HG03045 (cell line): ENCODE data around the gene ASIC1.

Experiments used
- ATAC-seq: cut with Tn5 transposase; IDR thresholded peaks from one replicate; pipeline ENCODE4 v1.9.1; 2021; ENCODE audit warnings: mild to moderate bottlenecking, moderate library complexity; ENCODE audit not compliant: unreplicated experiment

Gene ASIC1

DNA sequence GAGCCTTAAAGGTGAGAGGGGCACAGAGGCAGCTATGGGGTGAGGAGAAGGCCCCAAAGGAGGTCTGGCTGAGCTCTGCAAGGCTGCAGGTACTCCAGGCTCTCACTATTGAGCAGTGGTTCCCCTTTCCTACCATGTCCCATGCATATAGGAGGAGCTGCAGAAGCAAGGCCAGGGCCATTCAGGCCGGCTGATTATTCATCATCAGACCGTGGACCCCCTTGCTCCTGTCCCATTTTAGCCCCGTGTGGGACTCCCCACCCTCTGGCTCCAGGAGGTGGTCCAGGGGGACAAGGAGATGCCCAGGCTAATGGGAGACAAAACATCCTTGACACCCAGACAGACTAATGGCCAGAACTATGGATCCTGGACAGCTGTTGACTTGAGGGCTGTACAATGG lies 49.5 kb downstream of the ASIC1 start:
- no peak for ATAC-seq

DNA sequence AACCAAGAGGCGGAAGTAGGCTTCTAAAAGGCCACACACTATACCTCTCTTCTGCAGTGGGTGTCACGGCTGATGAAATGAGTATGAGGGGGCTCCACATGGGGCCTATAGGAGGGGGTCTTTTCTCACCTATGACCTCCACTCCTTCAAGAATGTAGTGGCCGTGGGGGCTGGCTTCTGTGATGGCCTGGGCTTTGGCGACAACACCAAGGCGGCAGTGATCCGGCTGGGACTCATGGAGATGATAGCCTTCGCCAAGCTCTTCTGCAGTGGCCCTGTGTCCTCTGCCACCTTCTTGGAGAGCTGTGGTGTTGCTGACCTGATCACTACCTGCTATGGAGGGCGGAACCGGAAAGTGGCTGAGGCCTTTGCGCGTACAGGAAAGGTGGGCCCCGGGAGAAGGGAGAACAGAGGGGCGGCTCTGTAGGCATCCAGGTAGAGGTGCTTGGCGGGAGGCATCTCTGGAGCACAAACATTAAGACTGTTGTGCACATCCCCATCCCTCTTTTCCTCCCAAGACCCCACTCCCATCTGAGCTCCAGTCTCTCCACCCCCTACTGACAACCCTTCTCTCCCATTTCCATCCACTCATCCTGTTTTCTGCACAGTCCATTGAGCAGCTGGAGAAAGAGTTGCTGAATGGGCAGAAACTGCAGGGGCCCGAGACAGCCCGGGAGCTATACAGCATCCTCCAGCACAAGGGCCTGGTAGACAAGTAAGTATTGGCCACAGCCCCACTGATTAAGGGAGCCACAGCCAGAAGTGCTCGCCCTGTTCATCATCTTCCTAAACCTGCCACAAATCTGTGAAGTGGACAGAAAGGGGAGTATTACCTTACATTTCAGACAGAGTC lies 50.2 kb downstream of the ASIC1 start:
- ATAC-seq, result no peak

DNA sequence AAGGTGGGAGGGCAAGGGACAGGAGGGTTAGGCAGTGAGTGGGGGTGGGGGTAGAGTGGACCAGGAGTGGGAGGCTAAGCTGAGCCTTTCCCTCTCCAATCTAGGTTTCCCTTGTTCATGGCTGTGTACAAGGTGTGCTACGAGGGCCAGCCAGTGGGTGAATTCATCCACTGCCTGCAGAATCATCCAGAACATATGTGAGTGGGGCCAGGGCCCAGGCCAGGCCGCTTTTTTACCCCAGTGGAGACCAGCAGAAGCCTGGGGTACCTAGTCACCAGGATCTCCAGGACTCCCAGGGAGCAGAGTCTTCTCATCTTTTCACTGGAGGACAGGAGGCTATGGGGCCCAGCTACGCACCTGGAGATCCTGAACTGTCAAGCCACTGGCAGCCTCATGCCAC lies 51.9 kb downstream of the ASIC1 start:
- no peak for ATAC-seq

DNA sequence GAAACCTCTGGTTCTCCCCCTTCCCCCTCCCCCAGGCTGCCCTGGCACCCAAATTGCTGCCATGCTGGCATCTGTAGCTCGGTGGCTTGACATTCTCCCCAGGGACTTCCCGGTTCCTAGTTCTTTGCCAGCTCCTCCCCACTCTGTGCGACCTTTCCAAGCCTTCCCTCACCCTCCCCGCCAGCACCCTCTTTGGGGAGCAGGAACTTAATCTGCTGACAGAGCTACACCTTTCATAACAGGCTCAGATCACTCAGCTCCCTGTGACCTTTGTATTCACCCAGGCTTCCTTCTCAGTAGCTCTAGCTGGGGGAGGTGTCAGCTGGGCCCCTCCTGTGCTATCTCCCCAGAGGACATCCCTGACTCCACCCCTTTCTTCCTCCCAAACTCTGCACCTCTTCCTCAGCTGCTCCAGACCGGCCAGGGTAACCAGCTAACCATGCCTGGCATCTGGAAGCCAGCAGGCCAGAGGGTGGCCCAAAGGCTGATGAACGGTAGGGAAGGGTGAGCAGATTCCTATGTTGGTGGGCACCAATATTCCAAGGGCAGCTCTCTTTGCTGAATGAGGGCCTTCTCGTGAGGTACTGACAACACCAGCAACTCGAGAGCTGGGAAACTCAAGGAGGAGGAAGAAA lies 52.8 kb downstream of the ASIC1 start:
- no peak for ATAC-seq

DNA sequence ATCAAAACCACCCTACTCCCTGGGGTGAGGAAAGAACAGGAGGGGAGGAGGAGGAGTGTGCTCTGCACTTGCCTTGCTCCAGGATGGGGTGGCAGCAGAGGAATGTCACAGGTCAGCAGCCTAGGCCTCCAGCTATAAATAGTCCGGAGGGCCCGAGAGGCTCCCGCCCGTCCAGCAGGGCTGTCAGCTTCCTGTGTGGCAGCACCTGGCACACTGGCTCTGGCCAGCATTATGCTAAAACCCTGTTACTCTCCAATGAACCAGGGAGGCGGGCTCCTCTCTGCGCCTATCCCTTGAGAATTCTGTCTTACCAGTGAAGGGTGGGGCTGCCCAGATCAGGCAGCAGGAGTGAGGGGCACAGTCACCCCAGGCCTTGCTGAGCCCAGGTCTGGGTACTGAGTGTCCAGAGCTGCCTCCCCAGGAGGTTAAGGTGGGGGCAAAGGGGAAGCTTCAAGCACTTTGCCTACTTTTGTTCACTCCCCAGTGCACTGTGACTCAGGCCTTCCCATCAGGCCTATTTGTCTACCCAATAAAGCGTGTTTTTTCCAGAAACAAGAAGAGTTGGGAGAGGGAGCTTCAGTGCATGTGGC lies 53.5 kb downstream of the ASIC1 start:
- no peak for ATAC-seq

DNA sequence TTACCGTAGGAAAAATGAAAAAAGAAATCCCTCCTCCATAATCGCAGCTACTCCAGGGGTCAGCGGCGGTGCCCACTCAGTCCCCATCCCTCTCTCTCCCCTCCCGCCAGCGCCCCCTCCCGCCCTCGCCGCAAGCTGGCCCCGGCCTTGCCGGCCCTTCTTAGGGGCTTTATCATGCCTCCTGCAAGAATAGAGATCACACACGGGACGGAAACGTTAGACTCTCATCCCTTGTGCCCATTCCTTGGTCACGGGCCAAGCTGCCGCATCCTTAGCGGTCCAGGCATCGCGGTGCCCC lies 53.9 kb downstream of the ASIC1 start:
- ATAC-seq, result peak; percentile 5

DNA sequence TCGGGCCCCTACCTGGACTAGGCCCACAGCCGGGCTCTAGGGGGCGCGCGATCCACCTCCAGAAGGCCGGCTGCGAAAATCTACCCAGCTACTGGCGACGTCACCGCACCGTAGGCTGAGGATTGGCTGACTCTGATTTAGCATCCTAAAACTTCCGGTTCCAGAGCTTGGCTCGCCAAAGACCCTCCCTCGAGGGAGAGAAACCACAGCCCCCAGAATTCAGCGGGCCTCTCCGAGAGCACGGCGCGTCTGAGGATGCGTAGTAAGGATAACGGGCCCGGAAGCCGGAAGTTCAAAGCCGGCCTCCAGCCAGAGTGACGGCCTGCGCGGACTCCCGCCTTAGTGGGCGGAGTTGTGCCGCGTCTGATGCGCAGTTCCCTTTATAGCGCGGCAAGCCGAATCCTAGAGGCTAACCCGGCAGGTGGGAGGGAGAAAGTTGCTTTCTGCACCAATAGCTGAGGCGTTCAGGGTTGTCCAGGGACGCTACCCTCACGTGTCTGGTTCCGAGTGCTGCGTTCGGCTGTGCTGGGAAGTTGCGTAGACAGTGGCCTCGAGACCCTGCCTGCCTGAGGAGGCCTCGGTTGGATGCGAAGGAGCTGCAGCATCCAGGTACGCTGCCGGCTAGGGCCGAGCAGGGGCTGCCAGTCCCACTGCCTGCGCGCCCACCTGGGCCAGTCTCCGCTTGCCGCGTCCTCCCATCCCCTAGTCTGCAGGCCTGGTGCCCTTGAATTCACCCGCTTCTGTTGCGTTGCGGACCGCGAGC lies 54.5 kb downstream of the ASIC1 start, which contains the start of gene COX14:
TSS of gene COX14 (plus strand) at position 544 of the 763 bp plus-strand sequence. CDS start 7,808 bp downstream, outside the sequence.
- ATAC-seq, result peak; percentile 81

DNA sequence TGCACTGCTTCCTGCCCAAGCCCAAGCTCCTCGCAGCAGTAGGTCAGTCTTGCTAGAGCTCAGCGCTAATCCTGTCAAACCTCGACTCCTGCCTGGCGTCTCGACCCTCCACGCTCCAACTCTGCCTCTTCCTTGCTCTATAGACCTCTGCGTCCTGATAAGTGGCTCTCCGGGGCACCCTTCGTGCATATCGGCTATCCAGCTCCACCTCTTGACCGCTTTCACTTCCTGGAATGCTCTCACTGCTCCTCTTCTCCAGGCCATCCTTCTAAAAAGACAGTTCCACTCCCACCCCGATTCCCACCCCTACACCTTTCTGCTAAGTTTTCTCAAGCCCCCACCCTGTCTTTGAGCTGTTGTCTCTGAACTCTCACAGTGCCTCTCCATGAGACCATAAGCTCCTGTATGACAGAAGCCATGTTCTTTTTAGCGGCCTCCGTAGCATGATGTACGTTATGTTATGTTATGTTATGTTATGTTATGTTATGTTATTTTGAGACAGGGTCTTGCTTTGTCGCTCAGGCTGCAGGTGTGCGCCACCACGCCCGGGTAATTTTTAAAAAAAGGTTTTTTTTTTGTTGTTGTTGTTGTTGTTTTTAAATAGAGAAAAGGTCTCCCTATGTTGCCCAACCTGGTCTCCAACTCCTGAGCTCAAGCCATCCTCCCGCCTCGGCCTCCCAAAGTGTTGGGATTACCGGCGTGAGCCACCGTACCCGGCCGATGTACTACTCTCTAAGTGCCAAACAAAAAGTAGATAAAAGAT lies 55.2 kb downstream of the ASIC1 start:
- ATAC-seq, result no peak

DNA sequence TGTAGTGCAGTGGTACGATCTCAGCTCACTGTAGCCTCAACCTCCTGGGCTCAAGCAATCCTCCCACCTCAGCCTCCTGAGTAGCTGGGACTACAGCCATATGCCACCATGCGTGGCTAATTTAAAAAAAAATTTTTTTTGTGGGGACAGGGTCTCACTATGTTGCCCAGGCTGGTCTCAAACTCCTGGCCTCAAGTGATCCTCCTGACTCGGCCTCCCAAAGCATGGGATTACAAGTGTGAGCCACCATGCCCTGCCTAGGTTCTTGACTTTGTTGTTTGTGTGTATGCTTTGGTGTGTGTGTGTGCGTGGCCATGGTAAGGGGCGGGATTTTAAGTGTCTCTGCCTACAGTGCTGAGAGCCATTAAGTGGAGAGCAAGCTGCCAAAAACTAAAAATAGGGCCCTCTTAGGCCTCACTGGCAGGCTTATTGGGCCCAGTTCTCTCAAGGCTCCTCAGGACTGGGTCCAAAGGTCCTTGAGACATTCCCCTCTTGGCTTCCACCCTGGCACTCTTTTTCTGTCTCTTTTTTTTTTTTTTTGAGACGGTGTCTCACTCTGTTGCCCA lies 59.7 kb downstream of the ASIC1 start:
- no peak for ATAC-seq

DNA sequence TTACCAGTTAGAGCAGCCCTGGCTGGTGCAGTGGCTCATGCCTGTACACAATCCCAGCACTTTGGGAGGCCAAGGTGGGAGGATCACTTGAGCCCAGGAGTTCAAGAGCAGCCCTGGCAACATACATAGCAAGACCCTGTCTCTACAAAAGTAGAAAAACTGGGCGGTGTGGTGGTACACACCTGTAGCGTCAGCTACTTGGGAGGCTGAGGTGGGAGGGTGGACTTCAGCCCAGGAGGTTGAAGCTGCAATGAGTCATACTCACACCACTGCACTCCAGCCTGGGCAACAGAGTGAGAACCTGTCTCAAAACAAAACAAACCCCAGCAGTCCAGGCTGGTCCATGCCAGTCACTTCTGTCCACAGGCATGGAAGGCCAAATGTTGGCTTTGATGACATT lies 62.0 kb downstream of the ASIC1 start:
- no peak for ATAC-seq

DNA sequence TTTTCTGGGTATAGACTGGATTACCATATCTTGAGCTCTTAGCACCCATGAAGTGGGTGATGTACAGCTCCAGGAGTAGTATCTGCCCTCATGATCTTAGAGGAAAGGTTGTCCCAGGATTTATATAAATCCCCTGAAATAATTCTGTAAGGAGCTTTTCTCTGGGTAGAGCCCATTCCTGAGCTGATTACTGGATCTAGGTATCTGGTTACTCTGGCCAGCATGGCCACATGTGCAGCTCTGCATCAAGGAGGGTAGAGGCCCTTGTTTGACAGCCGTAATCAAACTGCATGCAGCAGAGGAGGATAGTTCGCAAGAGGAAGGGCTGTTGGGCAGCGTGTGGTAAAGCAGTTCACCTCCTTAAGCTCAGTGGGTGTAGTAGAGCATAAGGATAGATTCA lies 63.1 kb downstream of the ASIC1 start:
- ATAC-seq, result no peak

DNA sequence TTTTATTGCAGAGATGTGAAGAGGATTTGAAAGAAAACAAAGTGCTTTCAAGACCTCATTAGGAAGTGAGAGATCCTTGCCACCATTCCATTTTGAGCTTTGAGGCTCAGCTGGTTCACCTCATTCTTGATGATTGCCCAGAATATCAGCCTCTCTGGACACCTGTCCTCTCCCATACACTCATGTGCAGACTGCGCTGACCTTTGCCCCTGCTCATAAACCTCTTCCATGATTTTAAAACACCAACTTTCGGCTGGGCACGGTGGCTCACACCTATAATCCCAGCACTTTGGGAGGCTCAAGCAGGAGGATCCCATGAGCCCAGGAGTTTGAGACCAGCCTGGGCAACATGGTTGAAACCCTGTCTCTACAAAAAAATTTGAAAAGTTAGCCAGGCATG lies 63.6 kb downstream of the ASIC1 start:
- ATAC-seq, result no peak

DNA sequence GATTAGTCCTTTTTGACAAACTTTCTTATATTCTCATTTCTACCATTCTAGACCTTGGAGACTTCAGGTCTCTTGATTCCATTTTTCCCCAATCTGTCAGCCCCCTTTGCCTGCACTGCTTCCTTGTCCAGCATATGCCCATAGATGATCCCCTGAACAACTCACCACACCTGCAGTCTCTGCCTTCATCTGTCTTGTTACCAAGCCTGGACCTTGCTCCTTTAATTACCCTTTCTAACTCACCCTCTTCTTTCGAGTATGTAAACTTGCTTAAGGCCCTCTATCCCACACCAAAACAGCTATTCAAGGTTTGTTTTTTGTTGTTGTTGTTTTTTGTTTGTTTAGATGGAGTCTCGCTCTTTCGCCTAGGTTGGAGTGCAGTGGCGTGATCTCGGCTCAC lies 64.2 kb downstream of the ASIC1 start:
- ATAC-seq, result no peak

DNA sequence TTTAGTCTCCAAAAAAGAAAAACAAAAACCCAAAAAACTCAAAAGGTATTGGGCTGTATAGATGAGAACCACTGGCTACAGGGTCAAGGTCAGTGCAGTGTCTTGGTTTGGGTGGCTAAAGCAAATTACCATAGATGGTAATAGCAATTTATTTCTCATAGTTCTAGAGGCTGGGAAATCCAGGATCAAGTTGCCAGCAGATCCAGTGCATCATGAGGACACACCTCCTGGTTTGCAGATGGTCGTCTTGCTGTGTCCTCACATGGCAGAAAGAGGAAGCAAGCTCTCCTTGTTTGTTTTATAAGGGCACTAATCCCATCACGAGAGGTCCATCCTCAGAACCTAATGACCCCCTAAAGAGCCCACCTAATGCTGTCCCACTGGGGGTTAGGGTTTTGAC lies 65.8 kb downstream of the ASIC1 start:
- ATAC-seq, result no peak

DNA sequence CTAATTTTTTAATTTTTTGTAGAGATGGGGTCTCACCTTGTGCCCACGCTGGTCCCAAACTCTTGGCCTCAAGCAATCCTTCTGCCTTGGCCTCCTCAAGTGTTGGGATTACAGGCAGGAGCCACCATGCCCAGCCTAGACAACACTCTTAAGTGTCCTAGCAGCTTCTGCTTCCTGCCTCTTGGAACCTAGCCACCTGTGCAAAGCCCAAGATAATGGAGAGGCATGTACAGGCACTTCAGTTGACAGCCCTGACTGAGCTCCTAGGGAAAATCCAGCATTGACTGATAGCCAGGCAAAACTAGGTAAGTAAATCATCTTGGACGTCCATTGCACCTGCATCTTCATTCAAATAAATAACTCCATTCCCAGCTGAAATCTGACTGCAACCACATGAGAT lies 70.2 kb downstream of the ASIC1 start:
- ATAC-seq, result no peak

DNA sequence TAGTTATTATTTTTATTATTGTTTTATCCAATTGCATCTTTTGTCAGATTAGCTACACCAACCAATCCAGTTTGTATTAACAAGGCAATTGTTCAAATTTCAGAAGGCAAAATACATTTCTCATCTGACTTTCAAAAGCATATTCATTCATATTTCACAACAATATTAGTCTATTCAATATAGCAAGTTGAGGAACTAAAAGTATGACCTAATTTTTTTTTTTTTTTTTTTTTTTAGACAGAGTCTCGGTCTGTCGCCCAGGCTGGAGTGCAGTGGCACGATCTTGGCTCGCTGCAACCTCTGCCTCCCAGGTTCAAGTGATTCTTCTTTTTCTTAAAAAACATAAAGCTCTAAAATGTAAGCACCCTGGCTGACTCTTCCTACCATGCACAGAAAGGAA lies 71.9 kb downstream of the ASIC1 start:
- no peak for ATAC-seq

DNA sequence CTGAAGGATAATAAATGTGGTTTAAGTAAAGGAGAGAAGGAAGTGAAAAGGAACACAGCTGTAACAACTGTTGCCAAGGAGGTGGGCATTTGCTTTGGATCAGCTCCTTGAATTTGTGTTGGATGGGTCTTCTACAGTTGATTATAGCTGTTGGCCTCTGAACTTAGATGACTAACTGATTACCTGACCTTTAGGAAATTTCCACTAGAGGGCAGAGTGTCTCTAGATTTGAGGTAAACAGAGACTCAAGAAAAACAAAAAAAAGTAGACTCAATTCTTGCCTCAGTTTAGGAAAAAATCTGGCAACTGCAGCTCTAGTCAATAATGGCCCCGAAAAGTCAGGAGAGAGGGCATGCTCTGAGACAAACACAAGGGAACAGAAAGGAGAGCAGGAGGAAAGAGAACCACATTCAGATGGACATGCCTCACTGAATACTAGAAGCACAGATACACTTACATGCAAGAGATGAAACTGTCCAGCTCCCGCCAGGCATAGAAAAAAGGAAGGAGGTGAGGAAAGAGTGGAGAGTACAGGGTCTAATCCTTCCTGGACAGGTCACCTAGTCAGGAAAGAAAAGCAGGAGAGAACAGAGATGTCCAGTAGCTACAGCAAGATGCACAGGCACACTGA lies 75.2 kb downstream of the ASIC1 start:
- no peak for ATAC-seq
